T-cell (primary cell): ENCODE measurements around the gene GPR157. TPM values are rescaled to one million over a fixed set of nuclear protein-coding genes. Genes with fewer than 3 reads are reported as not detected.

Experiments used
- ATAC-seq, 4 experiments: fragments of 200-7000 bp in 3 of 4; fragments of 150-1000 bp in 1 of 4; cut with Tn5 transposase; replicated peaks in 1 of 4; 1 replicate in 3 of 4; 2 replicates in 1 of 4; pipeline ENCODE4 v1.10.0; 2021; ENCODE audit warnings: moderate library complexity in 3 of 4, mild to moderate bottlenecking in 2 of 4, moderate number of reproducible peaks in 1 of 4
- CTCF ChIA-PET, 2 donors: fragments of 300-600 bp; sonication (Branson Sonifier 250); formaldehyde crosslinking; loops; one replicate each; lab custom pipeline; 2022; ENCODE audit warnings: antibody characterized with exemption in 2 of 2; lab: Charles Lee
- POLR2A ChIA-PET, 2 donors: fragments of 300-600 bp; sonication (Branson Sonifier 250); formaldehyde crosslinking; loops; one replicate each; lab custom pipeline; 2022; ENCODE audit warnings: antibody characterized with exemption in 2 of 2; lab: Charles Lee
- DNase-seq, 35 experiments: peaks; one replicate each; pipeline versions ENCODE4 v3.0.0 to v3.0.0-alpha.2; 2013 to 2023
- H3K27ac ChIP-seq: one replicate; pipeline ENCODE4 v1.5.1; 2013; ENCODE audit warnings: low read length
- H3K27me3 ChIP-seq, 2 experiments: replicated peaks in 1 of 2; 1 replicate in 1 of 2; 2 replicates in 1 of 2; pipeline versions ENCODE4 v1.6.1 to v1.7.0; 2013; ENCODE audit warnings: low read length in 1 of 2, mixed read lengths in 1 of 2; ENCODE audit not compliant: control insufficient read depth in 2 of 2, insufficient read depth in 2 of 2; ENCODE audit errors: extremely low read depth in 1 of 2
- H3K36me3 ChIP-seq, 2 donors: 1 replicate in 1 of 2; 2 replicates in 1 of 2; pipeline versions ENCODE4 v1.6.1 to v1.7.0; 2013; ENCODE audit warnings: low read length in 1 of 2; ENCODE audit not compliant: control insufficient read depth in 2 of 2, insufficient read depth in 1 of 2; ENCODE audit errors: extremely low read depth in 1 of 2
- H3K4me1 ChIP-seq, 2 experiments: 1 replicate in 1 of 2; 2 replicates in 1 of 2; pipeline versions ENCODE4 v1.6.1 to v1.7.0; 2013; ENCODE audit warnings: low read length in 2 of 2, mixed read lengths in 1 of 2; ENCODE audit not compliant: insufficient read depth in 2 of 2, control insufficient read depth in 1 of 2; ENCODE audit errors: extremely low read depth in 1 of 2
- H3K4me3 ChIP-seq, 2 donors: 1 replicate in 1 of 2; 2 replicates in 1 of 2; pipeline versions ENCODE4 v1.5.1 to v1.7.0; 2013; ENCODE audit warnings: mild to moderate bottlenecking in 2 of 2, low read length in 1 of 2, moderate library complexity in 1 of 2; ENCODE audit not compliant: control insufficient read depth in 1 of 2; ENCODE audit errors: extremely low read depth in 1 of 2
- H3K9me3 ChIP-seq: 2 replicates; pipeline ENCODE4 v1.7.0; 2013
- H3K27ac Mint-ChIP-seq, 2 donors: one replicate each; pipeline ENCODE4 v1.8.0; 2020 to 2021; ENCODE audit warnings: mild to moderate bottlenecking in 2 of 2, mixed read lengths in 2 of 2
- H3K27me3 Mint-ChIP-seq, 2 donors: one replicate each; pipeline ENCODE4 v1.8.0; 2021 to 2022; ENCODE audit warnings: mixed read lengths in 2 of 2
- H3K36me3 Mint-ChIP-seq: one replicate; pipeline ENCODE4 v1.8.0; 2021; ENCODE audit warnings: mixed read lengths
- H3K4me1 Mint-ChIP-seq, 3 donors: one replicate each; pipeline ENCODE4 v1.8.0; 2020 to 2022; ENCODE audit warnings: mixed read lengths in 3 of 3, mild to moderate bottlenecking in 1 of 3
- H3K4me3 Mint-ChIP-seq, 3 donors: one replicate each; pipeline ENCODE4 v1.8.0; 2020 to 2022; ENCODE audit warnings: mild to moderate bottlenecking in 3 of 3, mixed read lengths in 3 of 3, moderate library complexity in 3 of 3
- H3K9me3 Mint-ChIP-seq, 3 donors: one replicate each; pipeline ENCODE4 v1.8.0; 2020 to 2022; ENCODE audit warnings: mixed read lengths in 3 of 3
- WGBS: methylation state at CpG from one replicate; pipeline ENCODE4 v1.1.5; 2013; ENCODE audit warnings: missing lambda C conversion rate; ENCODE audit not compliant: insufficient coverage; 5-methylcytosine and 5-hydroxymethylcytosine counted together
- total RNA-seq, 35 experiments: library from RNA in 6 of 35; stranded (reverse) in 6 of 35; fragments of 120-200 nt in 1 of 35; gene quantifications; one replicate each; pipeline versions ENCODE4 v1.2.1 to v1.2.4 and lab custom pipeline; 2013 to 2026

GPR157 gene
- total RNA-seq, 5 donors from 2014 or later (not counting 1 experiment from before 2014, with no cell fraction given) = 7.1 to 10.7 (median 8.9) TPM

GRCh38 chr1:9115351-9116205 is 13.3 kb downstream of the GPR157 start:
- peaks cover 0 to 5% of the 10 kb centered on the region in 2 experiments for H3K4me1 ChIP-seq
- no peak overlapping the region for H3K4me3 ChIP-seq
- no peak overlapping the region for H3K27ac ChIP-seq
- WGBS = 96% methylated on average over 4 of the region's 5 CpGs
- Mint-ChIP-seq H3K36me3 (peaks cover 6% of the 10 kb centered on the region), H3K27me3 (no peaks in the 10 kb centered on the region), H3K4me1 (peaks cover 0 to 4% (median 3%) of the 10 kb centered on the region in 3 donors), H3K9me3 (no peaks in the 10 kb centered on the region), H3K27ac (peak overlapping the region in 1 of 2 donors; percentile 56), H3K4me3 (no peak overlapping the region)
- H3K9me3 ChIP-seq = no peaks in the 10 kb centered on the region
- DNase-seq (no peak), ATAC-seq (no peak)
- POLR2A ChIA-PET = interaction anchor here in 1 of 2 donors (0.7 kb wide), 1 partner anchor 267 kb away, joined by 7 read pairs; no protein-coding TSS in a partner anchor
- CTCF ChIA-PET = interaction anchor here in 1 of 2 donors (0.7 kb wide), 1 partner anchor 500 kb away, joined by 7 read pairs; no protein-coding TSS in a partner anchor
- peaks cover 0 to 4% of the 10 kb centered on the region in 2 donors for H3K36me3 ChIP-seq
- no peaks in the 10 kb centered on the region for H3K27me3 ChIP-seq

GRCh38 chr1:9112961-9113880 is 15.7 kb downstream of the GPR157 start:
- peak overlapping the region in 1 of 2 donors; percentile 8 for H3K27ac Mint-ChIP-seq
- no peak overlapping the region for H3K4me3 ChIP-seq
- CTCF ChIA-PET = interaction anchor here in 1 of 2 donors (1.3 kb wide), 1 partner anchor 83 kb away, joined by 3 read pairs; no protein-coding TSS in a partner anchor
- no peaks in the 10 kb centered on the region for H3K27me3 Mint-ChIP-seq
- H3K27me3 ChIP-seq = no peaks in the 10 kb centered on the region
- 95% methylated on average over 9 of the region's 13 CpGs for WGBS
- H3K9me3 Mint-ChIP-seq = no peaks in the 10 kb centered on the region
- no peaks in the 10 kb centered on the region for H3K9me3 ChIP-seq
- H3K4me3 Mint-ChIP-seq = no peak overlapping the region
- POLR2A ChIA-PET = no interaction called here
- no peak for DNase-seq
- peaks cover 0 to 6% of the 10 kb centered on the region in 2 experiments for H3K4me1 ChIP-seq
- H3K36me3 Mint-ChIP-seq = peaks cover 5% of the 10 kb centered on the region
- no peak for ATAC-seq
- H3K36me3 ChIP-seq = peaks cover 2 to 4% of the 10 kb centered on the region in 2 donors
- H3K27ac ChIP-seq = no peak overlapping the region
- H3K4me1 Mint-ChIP-seq = peaks cover 0 to 4% (median 0%) of the 10 kb centered on the region in 3 donors

- DNase-seq = no peak
- Histone ChIP-seq H3K36me3 (peaks cover 2 to 4% of the 10 kb centered on the region in 2 donors), H3K27me3 (no peaks in the 10 kb centered on the region), H3K27ac (no peak overlapping the region), H3K4me1 (peaks cover 0 to 6% of the 10 kb centered on the region in 2 experiments), H3K4me3 (no peak overlapping the region), H3K9me3 (no peaks in the 10 kb centered on the region)
- POLR2A ChIA-PET = no interaction called here
- Mint-ChIP-seq H3K27ac (no peak overlapping the region), H3K9me3 (no peaks in the 10 kb centered on the region), H3K4me3 (no peak overlapping the region), H3K36me3 (peaks cover 10% of the 10 kb centered on the region), H3K27me3 (no peaks in the 10 kb centered on the region), H3K4me1 (peaks cover 0 to 4% (median 0%) of the 10 kb centered on the region in 3 donors)
- WGBS = 82% methylated on average over 9 of the region's 9 CpGs
- no peak for ATAC-seq
- CTCF ChIA-PET = interaction anchor here in 1 of 2 donors (2.1 kb wide), 1 partner anchor 85 kb away, joined by 4 read pairs; no protein-coding TSS in a partner anchor
Measured at GRCh38 chr1:9111957-9112356, 16.9 kb downstream of the GPR157 start.

- no peaks in the 10 kb centered on the region for H3K9me3 ChIP-seq
- H3K27me3 Mint-ChIP-seq = no peaks in the 10 kb centered on the region
- no peak overlapping the region for H3K27ac Mint-ChIP-seq
- ATAC-seq (no peak), DNase-seq (no peak)
- no peaks in the 10 kb centered on the region for H3K9me3 Mint-ChIP-seq
- CTCF ChIA-PET = interaction anchor here (0.5 to 2.1 kb wide), 3 partner anchors 11 to 85 kb away, joined by 3 to 4 read pairs (median 4); no protein-coding TSS in a partner anchor
- no peaks in the 10 kb centered on the region for H3K27me3 ChIP-seq
- H3K36me3 Mint-ChIP-seq = peaks cover 12% of the 10 kb centered on the region
- peaks cover 0 to 6% of the 10 kb centered on the region in 2 experiments for H3K4me1 ChIP-seq
- peaks cover 2 to 4% of the 10 kb centered on the region in 2 donors for H3K36me3 ChIP-seq
- no peak overlapping the region for H3K4me3 ChIP-seq
- no peak overlapping the region for H3K4me3 Mint-ChIP-seq
- POLR2A ChIA-PET = no interaction called here
- no peak overlapping the region for H3K27ac ChIP-seq
- H3K4me1 Mint-ChIP-seq = peaks cover 0 to 4% (median 0%) of the 10 kb centered on the region in 3 donors
- WGBS = 86% methylated on average over 11 of the region's 13 CpGs
Measured at GRCh38 chr1:9111357-9111691, 17.6 kb downstream of the GPR157 start.

- WGBS = 47% methylated on average over 17 of the region's 18 CpGs
- ChIA-PET CTCF (interaction anchor here (0.5 to 2.1 kb wide), 6 partner anchors 9 to 1490 kb away, joined by 3 to 4 read pairs (median 3); no protein-coding TSS in a partner anchor), POLR2A (no interaction called here)
- H3K4me3 Mint-ChIP-seq = no peak overlapping the region
- Histone ChIP-seq H3K4me1 (peaks cover 0 to 6% of the 10 kb centered on the region in 2 experiments), H3K27me3 (no peaks in the 10 kb centered on the region), H3K4me3 (no peak overlapping the region), H3K36me3 (peaks cover 2 to 4% of the 10 kb centered on the region in 2 donors), H3K9me3 (no peaks in the 10 kb centered on the region), H3K27ac (no peak overlapping the region)
- H3K36me3 Mint-ChIP-seq = peaks cover 12% of the 10 kb centered on the region
- H3K27me3 Mint-ChIP-seq = no peaks in the 10 kb centered on the region
- DNase-seq = peak; percentile 53 to 88 (median 77)
- peak; percentile 71 to 77 (median 74) for ATAC-seq
- no peak overlapping the region for H3K27ac Mint-ChIP-seq
- peaks cover 0 to 4% (median 0%) of the 10 kb centered on the region in 3 donors for H3K4me1 Mint-ChIP-seq
- no peaks in the 10 kb centered on the region for H3K9me3 Mint-ChIP-seq
Measured at GRCh38 chr1:9110669-9111356, 18.1 kb downstream of the GPR157 start.
